ENCODE data around the gene CD3G.

GRCh38 chr11:118374729-118375128 lies 30.6 kb downstream of the CD3G start:
- TF ChIP-seq CTCF (IDR thresholded peaks at IDR 0.05) (no peak), POLR2AphosphoS5 (IDR thresholded peaks at IDR 0.05) (no peak), POLR2A (IDR thresholded peaks at IDR 0.05) (no peak)

Data from breast epithelium (tissue), 3 donors.